Sigmoid colon (tissue), 7 donors: ENCODE results near the gene TRIM16. TPM values are rescaled to one million over a fixed set of nuclear protein-coding genes. Genes with fewer than 3 reads are reported as not detected.
A peak's percentile ranks its signal among the peaks of the same experiment; 100 is the strongest.

Experiments used
- DNase-seq: peaks from one replicate; pipeline ENCODE4 v3.0.0-alpha.2; 2019
- H3K27ac ChIP-seq, 4 donors: fragments of 200-600 bp; sonication (generic); one replicate each; pipeline ENCODE4 v1.5.1; 2016 to 2019; ENCODE audit warnings: mild to moderate bottlenecking in 1 of 4
- H3K27me3 ChIP-seq, 3 donors: fragments of 200-600 bp; sonication (generic); one replicate each; pipeline ENCODE4 v1.5.1; 2019; ENCODE audit warnings: mild to moderate bottlenecking in 1 of 3
- H3K36me3 ChIP-seq, 4 donors: fragments of 200-600 bp; sonication (generic); one replicate each; pipeline ENCODE4 v1.5.1; 2016 to 2019
- H3K4me1 ChIP-seq, 4 donors: fragments of 200-600 bp; sonication (generic); one replicate each; pipeline ENCODE4 v1.5.1; 2017 to 2019
- H3K4me3 ChIP-seq, 4 donors: fragments of 200-600 bp; sonication (generic); one replicate each; pipeline ENCODE4 v1.5.1; 2017 to 2019; ENCODE audit warnings: mild to moderate bottlenecking in 2 of 4, moderate library complexity in 1 of 4
- H3K9me3 ChIP-seq, 4 donors: fragments of 200-600 bp in 3 of 4; sonication (generic) in 3 of 4; one replicate each; pipeline versions ENCODE4 v1.5.1 to v1.6.1; 2013 to 2019
- EP300 ChIP-seq, 4 donors: sonication (generic); formaldehyde crosslinking; IDR thresholded peaks; one replicate each; pipeline ENCODE4 v1.6.1; 2017; ENCODE audit warnings: antibody characterized with exemption in 4 of 4
- POLR2A ChIP-seq, 2 donors: fragments of 450-650 bp; IDR thresholded peaks; one replicate each; pipeline ENCODE4 v1.6.1; 2016; ENCODE audit warnings: antibody characterized with exemption in 2 of 2, mild to moderate bottlenecking in 2 of 2, moderate library complexity in 2 of 2
- POLR2AphosphoS5 ChIP-seq, 4 donors: sonication (generic); formaldehyde crosslinking; IDR thresholded peaks; one replicate each; pipeline ENCODE4 v1.6.1; 2017; ENCODE audit warnings: antibody characterized with exemption in 4 of 4
- WGBS, 2 donors: extraction: QIAGEN DNeasy Blood & Tissue Kit; methylation state at CpG; one replicate each; pipeline ENCODE4 v1.1.7; 2013; 5-methylcytosine and 5-hydroxymethylcytosine counted together
- intact Hi-C: fragments of 100-400 bp; cut with DNase I; formaldehyde crosslinking; loops from one replicate; pipeline ENCODE4 v1.15.1; 2023
- polyA plus RNA-seq, 3 donors: library from polyadenylated mRNA; stranded (reverse); fragments of 200-250 nt; gene quantifications; one replicate each; pipeline ENCODE4 v1.2.3, GENCODE V29; 2013
- total RNA-seq, 4 donors: library from RNA; depleted of rRNA; stranded (reverse); fragments of >200 nt; gene quantifications; one replicate each; pipeline ENCODE4 v1.1.0, GENCODE V29; 2016
- TF ChIP-seq, protein P1 (sequence below), 4 experiments: fragments of 450-650 bp in 3 of 4; fragments of 200-600 bp in 1 of 4; IDR thresholded peaks; one replicate each; pipeline ENCODE4 v1.5.1; 2016 to 2019; ENCODE audit warnings: antibody characterized with exemption in 4 of 4, mild to moderate bottlenecking in 3 of 4, moderate library complexity in 2 of 4
- donor health status: healthy with polysubstance abuse.
- donor health status: Bipolar disorder and iron deficiency.
- donor health status: healthy.

The TRIM16 gene
- total and polyA plus RNA-seq, 7 donors, result 8.8 to 24.6 (median 14.4) TPM

DNA sequence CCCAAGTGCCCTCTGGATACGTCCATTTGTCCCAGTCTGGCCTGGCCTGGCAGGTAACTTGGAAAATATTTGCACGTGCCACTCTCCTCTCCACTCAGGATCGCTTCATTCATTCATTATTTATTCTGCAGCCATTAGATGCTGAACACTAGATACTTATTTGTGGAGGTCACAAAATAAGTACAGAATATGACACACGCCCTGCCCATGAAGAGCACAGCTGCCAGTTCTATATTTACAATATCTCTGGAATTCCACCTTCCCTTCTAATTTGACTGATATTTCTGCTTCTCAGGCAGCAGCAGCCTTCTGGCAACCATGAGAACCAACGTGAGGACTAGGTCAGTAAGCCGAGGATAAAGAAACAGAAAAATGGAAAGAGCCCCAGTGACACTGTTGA is 20.9 kb downstream of the TRIM16 start:
- no peak overlapping the region for H3K27ac ChIP-seq
- H3K9me3 ChIP-seq, result no peaks in the 10 kb centered on the region
- no peak overlapping the region for H3K4me3 ChIP-seq
- H3K4me1 ChIP-seq, result no peaks in the 10 kb centered on the region
- H3K36me3 ChIP-seq, result no peaks in the 10 kb centered on the region
- intact Hi-C loops, result no loop called here
- TF ChIP-seq EP300 (IDR thresholded peaks at IDR 0.05), result no peak
- no peak for TF ChIP-seq POLR2AphosphoS5 (IDR thresholded peaks at IDR 0.05)
- DNase-seq, result no peak
- H3K27me3 ChIP-seq, result no peaks in the 10 kb centered on the region
- 91 to 95% methylated on average over 6 of the region's 6 CpGs for WGBS, 2 donors

DNA sequence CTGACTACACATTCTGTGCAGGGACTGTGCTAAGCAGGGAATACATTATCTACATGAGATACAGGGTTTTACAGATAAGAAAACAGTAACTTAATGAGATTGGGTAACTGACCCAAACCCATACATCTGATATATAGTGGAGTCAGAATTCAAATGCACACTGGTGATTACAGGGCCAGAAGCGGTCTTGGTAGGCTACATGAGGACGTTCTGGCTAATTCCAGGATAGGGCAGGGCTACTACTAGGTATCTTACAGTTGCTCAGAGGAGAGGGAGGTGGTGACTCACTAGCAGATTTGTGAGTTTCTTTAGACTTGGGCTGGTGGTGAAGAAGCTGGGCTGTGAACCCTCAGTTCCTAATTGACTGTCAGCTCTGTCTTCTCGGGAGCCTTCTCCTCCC is 21.4 kb downstream of the TRIM16 start:
- Histone ChIP-seq H3K9me3 (no peaks in the 10 kb centered on the region), H3K36me3 (no peaks in the 10 kb centered on the region), H3K27me3 (no peaks in the 10 kb centered on the region), H3K4me1 (no peaks in the 10 kb centered on the region), H3K4me3 (no peak overlapping the region), H3K27ac (no peak overlapping the region)
- no peak for DNase-seq
- WGBS, 2 donors, result 93 to 95% methylated on average over 3 of the region's 3 CpGs
- intact Hi-C loops, result no loop called here
- TF ChIP-seq POLR2AphosphoS5 (IDR thresholded peaks at IDR 0.05) (no peak), POLR2A (IDR thresholded peaks at IDR 0.05) (no peak), EP300 (IDR thresholded peaks at IDR 0.05) (no peak)
- TF ChIP-seq, protein P1, sequence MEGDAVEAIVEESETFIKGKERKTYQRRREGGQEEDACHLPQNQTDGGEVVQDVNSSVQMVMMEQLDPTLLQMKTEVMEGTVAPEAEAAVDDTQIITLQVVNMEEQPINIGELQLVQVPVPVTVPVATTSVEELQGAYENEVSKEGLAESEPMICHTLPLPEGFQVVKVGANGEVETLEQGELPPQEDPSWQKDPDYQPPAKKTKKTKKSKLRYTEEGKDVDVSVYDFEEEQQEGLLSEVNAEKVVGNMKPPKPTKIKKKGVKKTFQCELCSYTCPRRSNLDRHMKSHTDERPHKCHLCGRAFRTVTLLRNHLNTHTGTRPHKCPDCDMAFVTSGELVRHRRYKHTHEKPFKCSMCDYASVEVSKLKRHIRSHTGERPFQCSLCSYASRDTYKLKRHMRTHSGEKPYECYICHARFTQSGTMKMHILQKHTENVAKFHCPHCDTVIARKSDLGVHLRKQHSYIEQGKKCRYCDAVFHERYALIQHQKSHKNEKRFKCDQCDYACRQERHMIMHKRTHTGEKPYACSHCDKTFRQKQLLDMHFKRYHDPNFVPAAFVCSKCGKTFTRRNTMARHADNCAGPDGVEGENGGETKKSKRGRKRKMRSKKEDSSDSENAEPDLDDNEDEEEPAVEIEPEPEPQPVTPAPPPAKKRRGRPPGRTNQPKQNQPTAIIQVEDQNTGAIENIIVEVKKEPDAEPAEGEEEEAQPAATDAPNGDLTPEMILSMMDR (IDR thresholded peaks at IDR 0.05), result no peak

DNA sequence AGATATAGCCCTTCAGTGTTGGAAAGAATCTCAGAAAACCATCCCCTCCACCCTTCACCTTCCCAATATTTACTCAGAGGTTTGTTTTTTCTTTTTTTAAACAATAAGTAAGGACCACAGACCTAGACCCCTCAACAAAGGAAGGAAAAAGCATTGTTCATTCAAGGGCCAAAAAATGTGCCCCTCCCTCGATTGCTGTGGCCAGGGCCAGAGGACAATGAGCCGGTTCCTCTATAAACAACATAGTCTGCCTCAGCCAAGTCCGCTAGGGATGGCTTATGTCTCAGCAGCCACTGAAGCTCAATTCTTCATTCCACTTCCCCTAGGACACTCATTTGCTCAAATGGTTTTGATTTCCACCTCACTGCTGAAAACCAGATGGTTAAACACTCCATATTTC is 24.0 kb downstream of the TRIM16 start:
- WGBS, 2 donors, result 80 to 91% methylated on average over 3 of the region's 3 CpGs
- Histone ChIP-seq H3K4me1 (no peaks in the 10 kb centered on the region), H3K36me3 (no peaks in the 10 kb centered on the region), H3K4me3 (no peak overlapping the region), H3K27ac (peak overlapping the region in 1 of 4 donors; percentile 14), H3K9me3 (no peaks in the 10 kb centered on the region), H3K27me3 (no peaks in the 10 kb centered on the region)
- intact Hi-C loops, result no loop called here
- TF ChIP-seq, protein P1 (IDR thresholded peaks at IDR 0.05), result no peak
- TF ChIP-seq POLR2A (IDR thresholded peaks at IDR 0.05) (no peak), EP300 (IDR thresholded peaks at IDR 0.05) (no peak)
- no peak for DNase-seq

DNA sequence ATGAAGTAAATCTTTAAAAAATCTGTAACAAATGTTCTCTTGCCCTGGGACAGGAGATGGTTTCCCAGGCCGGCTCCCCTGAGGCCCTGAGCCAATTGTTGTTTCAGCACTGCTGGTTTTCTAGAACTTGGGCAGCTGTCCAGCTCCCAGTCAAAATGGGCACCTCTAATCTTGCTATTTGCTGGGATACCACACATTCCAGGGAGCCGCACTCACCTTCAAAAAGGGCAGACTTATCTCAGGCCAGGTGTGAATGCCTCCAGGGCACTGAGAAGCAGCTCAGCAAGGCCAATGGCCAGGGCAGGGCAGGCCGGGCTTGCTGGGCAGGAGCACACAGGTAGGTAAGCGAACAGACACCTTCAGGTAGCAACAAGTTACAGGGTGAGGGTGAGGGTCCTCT is 24.4 kb downstream of the TRIM16 start:
- TF ChIP-seq POLR2AphosphoS5 (IDR thresholded peaks at IDR 0.05) (no peak), EP300 (IDR thresholded peaks at IDR 0.05) (no peak), POLR2A (IDR thresholded peaks at IDR 0.05) (no peak)
- TF ChIP-seq, protein P1 (IDR thresholded peaks at IDR 0.05), result no peak
- Histone ChIP-seq H3K4me3 (no peak overlapping the region), H3K36me3 (no peaks in the 10 kb centered on the region), H3K27me3 (no peaks in the 10 kb centered on the region), H3K27ac (peak overlapping the region in 1 of 4 donors; percentile 14), H3K4me1 (no peaks in the 10 kb centered on the region), H3K9me3 (no peaks in the 10 kb centered on the region)
- DNase-seq, result no peak
- 91 to 93% methylated on average over 4 of the region's 4 CpGs for WGBS, 2 donors
- intact Hi-C loops, result no loop called here

DNA sequence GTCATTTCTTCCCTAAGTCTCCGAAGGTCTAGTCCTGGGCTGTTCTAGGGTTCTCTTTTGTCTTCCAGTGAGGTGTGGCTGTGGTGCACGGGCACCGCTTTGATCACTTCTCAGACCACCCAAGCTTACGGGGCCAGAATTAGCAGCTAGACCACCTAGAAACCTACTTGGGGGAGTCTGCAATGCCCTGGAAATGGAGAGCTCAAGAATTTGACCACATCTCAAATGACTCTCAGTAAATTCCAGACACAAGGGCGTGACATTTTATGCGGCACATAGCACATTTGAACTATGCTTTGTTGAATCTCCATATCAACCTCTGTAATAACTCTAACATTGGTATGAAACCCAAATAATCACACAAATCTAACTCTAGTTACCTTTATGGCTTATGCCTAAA is 24.9 kb downstream of the TRIM16 start:
- WGBS, 2 donors, result 94 to 95% methylated on average over 6 of the region's 6 CpGs
- H3K27ac ChIP-seq, result no peak overlapping the region
- H3K27me3 ChIP-seq, result no peaks in the 10 kb centered on the region
- H3K4me3 ChIP-seq, result no peak overlapping the region
- intact Hi-C loops, result no loop called here
- no peaks in the 10 kb centered on the region for H3K36me3 ChIP-seq
- no peaks in the 10 kb centered on the region for H3K4me1 ChIP-seq
- TF ChIP-seq POLR2AphosphoS5 (IDR thresholded peaks at IDR 0.05) (no peak), POLR2A (IDR thresholded peaks at IDR 0.05) (no peak), EP300 (IDR thresholded peaks at IDR 0.05) (no peak)
- TF ChIP-seq, protein P1 (IDR thresholded peaks at IDR 0.05), result no peak
- H3K9me3 ChIP-seq, result no peaks in the 10 kb centered on the region
- DNase-seq, result no peak
